Cardiac muscle cell (in vitro differentiated cells and primary cell): Measurements from ENCODE around the gene CES2. TPM values are rescaled to one million over a fixed set of nuclear protein-coding genes. Genes with fewer than 3 reads are reported as not detected.
A peak's percentile ranks its signal among the peaks of the same experiment; 100 is the strongest.

Experiments
- DNase-seq, 2 donors: peaks; one replicate each; pipeline versions ENCODE4 v3.0.0 to v3.0.0-alpha.2; 2010 to 2017; ENCODE audit warnings: low read depth in 1 of 2, low spot score in 1 of 2
- H3K27ac ChIP-seq: fragments of 200-600 bp; sonication (generic); 2 replicates; pipeline ENCODE4 v1.5.1; 2016
- H3K27me3 ChIP-seq: fragments of 200-600 bp; sonication (generic); 2 replicates; pipeline ENCODE4 v1.6.0; 2016; ENCODE audit warnings: control low read depth
- H3K36me3 ChIP-seq: fragments of 200-600 bp; sonication (generic); 2 replicates; pipeline ENCODE4 v1.5.1; 2016; ENCODE audit warnings: control low read depth
- H3K4me1 ChIP-seq: fragments of 200-600 bp; sonication (generic); 2 replicates; pipeline ENCODE4 v1.8.1; 2017; ENCODE audit warnings: low read depth, mild to moderate bottlenecking, mixed run types
- H3K4me3 ChIP-seq: fragments of 200-600 bp; sonication (generic); 2 replicates; pipeline ENCODE4 v1.5.1; 2016; ENCODE audit warnings: mild to moderate bottlenecking
- H3K9me3 ChIP-seq: fragments of 200-600 bp; sonication (generic); 2 replicates; pipeline ENCODE4 v1.5.1; 2017; ENCODE audit warnings: low read depth, mild to moderate bottlenecking, control low read depth
- polyA plus RNA-seq: library from polyadenylated mRNA; unstranded; fragments of >200 nt; fragmentation: Nextera tagmentation; extraction: Ambion mirVana; gene quantifications from 2 replicates; pipeline ENCODE4 v1.2.1, GENCODE V29; 2016
- total RNA-seq: library from RNA; depleted of rRNA; stranded (reverse); fragments of >200 nt; gene quantifications from 2 replicates; pipeline ENCODE4 v1.2.3, GENCODE V29; 2016
- TF ChIP-seq, protein P1 (sequence below): IDR thresholded peaks from 2 replicates; pipeline ENCODE4 v1.5.1; 2012; ENCODE audit warnings: low read depth, mild to moderate bottlenecking, low read length

The CES2 gene
- total and polyA plus RNA-seq, 2 experiments from 2014 or later = 69.1 to 84.2 TPM

DNA sequence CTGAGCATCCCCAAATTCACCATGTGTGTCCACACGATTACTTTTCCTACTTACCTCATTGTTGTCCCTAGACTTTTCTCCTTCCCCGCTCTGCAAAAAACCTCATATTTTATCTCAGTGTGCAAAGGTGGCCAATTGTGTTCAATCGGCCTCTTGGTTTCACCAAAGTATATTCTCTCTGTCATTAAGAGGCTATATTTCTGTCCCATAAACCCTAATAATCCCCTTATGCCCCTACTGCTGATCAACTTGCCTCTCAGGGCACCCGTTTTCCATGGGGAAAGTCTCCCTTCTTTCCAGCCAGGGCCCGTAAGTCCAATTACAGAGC lies 11.6 kb downstream of the CES2 start:
- Histone ChIP-seq H3K36me3 (peaks cover 7% of the 10 kb centered on the region), H3K27ac (no peak overlapping the region), H3K27me3 (peaks cover 40% of the 10 kb centered on the region), H3K4me3 (no peak overlapping the region), H3K4me1 (no peaks in the 10 kb centered on the region), H3K9me3 (no peaks in the 10 kb centered on the region)
- DNase-seq = no peak
- TF ChIP-seq, protein P1, sequence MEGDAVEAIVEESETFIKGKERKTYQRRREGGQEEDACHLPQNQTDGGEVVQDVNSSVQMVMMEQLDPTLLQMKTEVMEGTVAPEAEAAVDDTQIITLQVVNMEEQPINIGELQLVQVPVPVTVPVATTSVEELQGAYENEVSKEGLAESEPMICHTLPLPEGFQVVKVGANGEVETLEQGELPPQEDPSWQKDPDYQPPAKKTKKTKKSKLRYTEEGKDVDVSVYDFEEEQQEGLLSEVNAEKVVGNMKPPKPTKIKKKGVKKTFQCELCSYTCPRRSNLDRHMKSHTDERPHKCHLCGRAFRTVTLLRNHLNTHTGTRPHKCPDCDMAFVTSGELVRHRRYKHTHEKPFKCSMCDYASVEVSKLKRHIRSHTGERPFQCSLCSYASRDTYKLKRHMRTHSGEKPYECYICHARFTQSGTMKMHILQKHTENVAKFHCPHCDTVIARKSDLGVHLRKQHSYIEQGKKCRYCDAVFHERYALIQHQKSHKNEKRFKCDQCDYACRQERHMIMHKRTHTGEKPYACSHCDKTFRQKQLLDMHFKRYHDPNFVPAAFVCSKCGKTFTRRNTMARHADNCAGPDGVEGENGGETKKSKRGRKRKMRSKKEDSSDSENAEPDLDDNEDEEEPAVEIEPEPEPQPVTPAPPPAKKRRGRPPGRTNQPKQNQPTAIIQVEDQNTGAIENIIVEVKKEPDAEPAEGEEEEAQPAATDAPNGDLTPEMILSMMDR = no peak

DNA sequence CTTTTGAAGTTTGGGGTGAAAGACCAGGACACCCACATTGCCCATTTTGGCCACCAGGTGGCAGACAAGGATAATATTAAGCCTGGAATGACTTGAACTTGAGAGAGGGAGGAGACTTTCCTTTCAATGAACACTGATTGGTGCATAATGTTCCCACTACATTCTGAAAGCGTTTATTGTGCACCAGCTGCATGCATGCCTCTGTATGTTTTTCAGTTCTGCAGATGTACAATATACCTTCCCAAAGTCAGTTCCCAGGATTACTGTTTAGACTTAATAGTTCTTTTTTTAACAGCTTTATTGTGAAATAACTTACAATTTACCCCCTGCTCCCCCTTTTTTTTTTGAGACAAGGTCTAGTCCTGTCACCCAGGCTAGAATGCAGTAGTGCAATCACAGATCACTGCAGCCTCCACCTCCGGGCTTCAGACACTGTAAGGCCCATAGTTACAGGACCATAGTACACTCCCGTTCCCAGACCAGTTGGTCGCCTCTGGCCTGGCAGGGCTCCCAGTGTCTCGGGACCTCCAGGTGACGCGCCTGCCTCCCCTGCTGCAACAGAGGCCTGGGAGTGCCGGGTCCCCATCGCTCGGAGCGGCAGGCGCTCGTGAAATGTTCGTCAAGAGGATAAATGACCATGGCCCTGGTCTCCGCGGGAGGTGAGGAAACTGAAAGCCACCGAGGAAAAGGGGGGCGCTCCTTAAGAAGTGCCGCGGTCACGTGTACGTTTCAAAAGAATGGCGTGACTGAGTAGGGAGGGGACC lies 12.2 kb downstream of the CES2 start:
- H3K9me3 ChIP-seq = no peaks in the 10 kb centered on the region
- peaks cover 40% of the 10 kb centered on the region for H3K27me3 ChIP-seq
- no peaks in the 10 kb centered on the region for H3K4me1 ChIP-seq
- TF ChIP-seq, protein P1 = peak; percentile 86
- peaks cover 5% of the 10 kb centered on the region for H3K36me3 ChIP-seq
- peak overlapping the region; percentile 18 for H3K4me3 ChIP-seq
- peak; percentile 85 to 86 for DNase-seq
- H3K27ac ChIP-seq = no peak overlapping the region

DNA sequence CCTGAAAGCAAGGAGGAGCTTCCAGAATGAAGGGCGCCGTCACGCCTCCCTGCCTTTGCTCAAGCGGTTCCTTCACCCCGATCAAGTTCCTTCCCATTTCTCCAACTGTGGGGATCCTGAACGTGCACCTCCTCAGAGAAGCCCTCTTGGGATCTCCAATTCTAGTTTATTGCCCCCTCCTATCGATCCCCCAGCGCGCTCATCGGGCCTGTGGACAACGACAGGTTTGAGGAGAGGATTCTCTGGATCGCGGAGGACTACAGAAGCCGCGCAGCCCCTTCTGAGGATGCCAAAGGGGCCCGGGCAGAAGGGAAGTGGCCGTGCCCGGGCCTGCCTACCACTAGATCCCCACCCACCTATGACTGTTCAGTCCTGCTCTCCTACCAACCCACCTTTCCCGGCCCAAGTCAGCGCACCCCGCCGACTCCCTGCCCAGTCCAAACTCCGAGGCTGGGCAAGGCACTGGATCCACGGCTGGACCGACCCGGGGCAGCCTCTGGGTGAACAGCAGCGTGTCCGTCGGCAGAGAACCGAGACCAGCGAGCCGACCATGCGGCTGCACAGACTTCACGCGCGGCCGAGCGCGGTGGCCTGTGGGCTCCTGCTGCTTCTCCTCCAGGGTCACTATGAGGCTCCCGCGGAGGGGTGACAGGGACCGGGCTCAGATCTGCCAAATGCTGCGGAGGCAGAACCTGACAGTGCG lies 13.0 kb downstream of the CES2 start:
- peaks cover 40% of the 10 kb centered on the region for H3K27me3 ChIP-seq
- peak overlapping the region; percentile 18 for H3K4me3 ChIP-seq
- TF ChIP-seq, protein P1 = no peak

DNA sequence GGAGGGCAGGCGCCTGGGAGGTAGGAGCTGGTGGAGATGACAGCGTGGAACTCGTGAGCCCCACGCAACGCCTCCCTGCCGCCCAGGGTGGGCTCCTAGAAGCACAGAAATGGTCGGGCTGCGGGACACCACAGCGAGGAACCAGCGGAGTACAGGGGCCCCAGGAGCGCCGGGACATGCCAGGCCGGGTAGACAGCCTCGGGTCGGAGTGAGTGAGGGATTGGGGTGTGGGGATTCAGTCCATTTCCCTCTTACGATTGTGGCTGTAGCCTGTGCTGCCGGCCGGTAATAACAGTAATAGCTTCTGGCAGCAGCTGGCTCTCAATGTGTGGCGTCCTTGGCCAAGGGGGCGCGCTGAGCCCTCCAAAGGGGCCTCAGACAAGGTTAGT lies 13.5 kb downstream of the CES2 start:
- Histone ChIP-seq H3K27ac (no peak overlapping the region), H3K27me3 (peaks cover 40% of the 10 kb centered on the region), H3K4me1 (no peaks in the 10 kb centered on the region), H3K36me3 (no peaks in the 10 kb centered on the region), H3K9me3 (no peaks in the 10 kb centered on the region), H3K4me3 (no peak overlapping the region)
- TF ChIP-seq, protein P1 = no peak
- DNase-seq = no peak

More for the DNA sequence above, 13.0 kb downstream of the CES2 start:
- no peak overlapping the region for H3K27ac ChIP-seq
- H3K4me1 ChIP-seq = no peaks in the 10 kb centered on the region
- no peaks in the 10 kb centered on the region for H3K9me3 ChIP-seq
- peak in 1 of 2 donors; percentile 30 for DNase-seq
- no peaks in the 10 kb centered on the region for H3K36me3 ChIP-seq

DNA sequence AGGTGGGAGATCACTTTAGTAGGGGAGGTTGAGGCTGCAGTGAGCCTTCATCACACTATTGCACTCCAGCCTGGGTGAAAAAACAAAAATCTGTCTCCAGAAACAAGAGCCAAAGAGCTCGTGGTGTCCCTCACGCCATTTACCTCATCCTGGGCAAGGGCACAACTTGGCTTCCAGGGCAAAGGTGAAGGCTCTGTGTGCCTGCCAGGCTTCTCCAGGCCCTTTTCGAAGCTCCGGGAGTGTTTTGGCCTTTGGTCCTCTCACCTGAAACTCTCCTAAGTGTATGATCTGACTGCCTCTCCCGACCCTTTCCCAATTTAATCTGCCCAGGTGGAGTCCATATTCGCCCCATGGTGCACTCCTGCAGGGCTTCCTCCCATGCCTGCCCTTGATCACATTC lies 14.2 kb downstream of the CES2 start:
- TF ChIP-seq, protein P1 = no peak
- no peaks in the 10 kb centered on the region for H3K36me3 ChIP-seq
- no peaks in the 10 kb centered on the region for H3K4me1 ChIP-seq
- H3K4me3 ChIP-seq = no peak overlapping the region
- H3K27me3 ChIP-seq = peaks cover 40% of the 10 kb centered on the region
- no peak overlapping the region for H3K27ac ChIP-seq
- H3K9me3 ChIP-seq = no peaks in the 10 kb centered on the region
- DNase-seq = no peak
